HEK293 (cell line): Measurements from ENCODE around the gene GALT.

ENCODE experiments used
- CTCF ChIA-PET: fragments of 350-600 bp; formaldehyde crosslinking; extraction: SDS; loops from one replicate; lab custom pipeline; 2021; ENCODE audit warnings: antibody characterized with exemption; lab: Yijun Ruan, JAX
- POLR2A ChIA-PET: fragments of 300-600 bp; formaldehyde crosslinking; extraction: SDS; loops from one replicate; lab custom pipeline; 2020; ENCODE audit warnings: antibody characterized with exemption, inconsistent platforms; lab: Yijun Ruan, JAX
- H3K27ac ChIP-seq: fragments of 200-500 bp; sonication (Bioruptor generic); 2 replicates; pipeline ENCODE4 v1.5.1; 2014; ENCODE audit warnings: low read depth, low read length, control low read depth, inconsistent platforms; ENCODE audit errors: extremely low read depth
- H3K36me3 ChIP-seq, 2 experiments: fragments of 200-500 bp in 1 of 2; sonication (Bioruptor generic) in 1 of 2; 1 replicate in 1 of 2; 2 replicates in 1 of 2; pipeline ENCODE4 v1.5.1; 2014 to 2017; ENCODE audit warnings: inconsistent platforms in 2 of 2, low read length in 2 of 2; ENCODE audit not compliant: control insufficient read depth in 2 of 2, insufficient read depth in 1 of 2
- H3K4me1 ChIP-seq: fragments of 200-500 bp; sonication (Bioruptor generic); 2 replicates; pipeline ENCODE4 v1.5.1; 2014; ENCODE audit warnings: mild to moderate bottlenecking, low read length, inconsistent platforms; ENCODE audit not compliant: control insufficient read depth, insufficient read depth
- H3K4me3 ChIP-seq: 2 replicates; pipeline ENCODE4 v1.5.1; 2011; ENCODE audit warnings: low read depth, mild to moderate bottlenecking, control low read depth, low read length, moderate library complexity
- H3K9me3 ChIP-seq: fragments of 200-500 bp; sonication (Bioruptor generic); 2 replicates; pipeline ENCODE4 v1.5.1; 2014; ENCODE audit warnings: low read depth, low read length, inconsistent platforms; ENCODE audit not compliant: control insufficient read depth, insufficient read depth
- HOXA7 ChIP-seq: sonication (generic); formaldehyde crosslinking; IDR thresholded peaks from 2 replicates; pipeline ENCODE4 v1.8.1; 2022; ENCODE audit warnings: missing genetic modification reagents, borderline replicate concordance
- KLF10 ChIP-seq: fragments of 450-650 bp; IDR thresholded peaks from 2 replicates; pipeline ENCODE4 v1.5.1; 2018; ENCODE audit warnings: missing biosample characterization, mild to moderate bottlenecking, missing genetic modification characterization
- KLF8 ChIP-seq: fragments of 450-650 bp; formaldehyde crosslinking; IDR thresholded peaks from 2 replicates; pipeline ENCODE4 v1.5.1; 2016; ENCODE audit warnings: missing biosample characterization, missing genetic modification characterization
- SCRT1 ChIP-seq: fragments of 450-650 bp; formaldehyde crosslinking; IDR thresholded peaks from 2 replicates; pipeline ENCODE4 v1.5.1; 2016; ENCODE audit warnings: missing biosample characterization, missing genetic modification characterization, borderline replicate concordance
- ZNF335 ChIP-seq: fragments of 450-650 bp; formaldehyde crosslinking; conservative IDR thresholded peaks from 2 replicates; pipeline ENCODE4 v1.5.1; 2016; ENCODE audit warnings: missing biosample characterization, missing genetic modification characterization
- ZNF350 ChIP-seq: fragments of 450-650 bp; formaldehyde crosslinking; IDR thresholded peaks from 2 replicates; pipeline ENCODE4 v1.5.0; 2017; ENCODE audit warnings: missing biosample characterization, mild to moderate bottlenecking, missing genetic modification characterization
- ZNF624 ChIP-seq: fragments of 450-650 bp; formaldehyde crosslinking; IDR thresholded peaks from 2 replicates; pipeline ENCODE4 v1.5.1; 2017; ENCODE audit warnings: missing biosample characterization, missing genetic modification characterization
- ZNF629 ChIP-seq: fragments of 450-650 bp; formaldehyde crosslinking; IDR thresholded peaks from 2 replicates; pipeline ENCODE4 v1.5.1; 2017; ENCODE audit warnings: missing biosample characterization, missing genetic modification characterization
- ZNF654 ChIP-seq: fragments of 450-650 bp; formaldehyde crosslinking; IDR thresholded peaks from 2 replicates; pipeline ENCODE4 v1.5.1; 2016; ENCODE audit warnings: low read depth, missing biosample characterization, missing genetic modification characterization
- ZNF707 ChIP-seq: fragments of 450-650 bp; formaldehyde crosslinking; IDR thresholded peaks from 2 replicates; pipeline ENCODE4 v1.5.1; 2016; ENCODE audit warnings: missing biosample characterization, missing genetic modification characterization
- ZNF768 ChIP-seq: fragments of 450-650 bp; formaldehyde crosslinking; IDR thresholded peaks from 2 replicates; pipeline ENCODE4 v1.5.1; 2018; ENCODE audit warnings: missing biosample characterization, mild to moderate bottlenecking, missing genetic modification characterization
- TF ChIP-seq, protein P1 (sequence below): fragments of 450-650 bp; formaldehyde crosslinking; IDR thresholded peaks from 2 replicates; pipeline ENCODE4 v1.5.1; 2016; ENCODE audit warnings: missing biosample characterization, missing genetic modification characterization, low read depth
- TF ChIP-seq, protein P2 (sequence below): fragments of 450-650 bp; IDR thresholded peaks from 2 replicates; pipeline ENCODE4 v1.5.1; 2018; ENCODE audit warnings: missing biosample characterization, mild to moderate bottlenecking, missing genetic modification characterization
- TF ChIP-seq, protein P3 (sequence below): fragments of 450-650 bp; formaldehyde crosslinking; IDR thresholded peaks from 2 replicates; pipeline ENCODE4 v1.5.1; 2016; ENCODE audit warnings: missing biosample characterization, missing genetic modification characterization
- TF ChIP-seq, protein P4 (sequence below): sonication (generic); formaldehyde crosslinking; IDR thresholded peaks from 2 replicates; pipeline ENCODE4 v1.8.1; 2022; ENCODE audit warnings: mild to moderate bottlenecking, moderate library complexity, missing genetic modification reagents
- TF ChIP-seq, protein P5 (sequence below): fragments of 450-650 bp; formaldehyde crosslinking; IDR thresholded peaks from 2 replicates; pipeline ENCODE4 v1.5.1; 2017; ENCODE audit warnings: missing biosample characterization, missing genetic modification characterization

GALT gene

DNA sequence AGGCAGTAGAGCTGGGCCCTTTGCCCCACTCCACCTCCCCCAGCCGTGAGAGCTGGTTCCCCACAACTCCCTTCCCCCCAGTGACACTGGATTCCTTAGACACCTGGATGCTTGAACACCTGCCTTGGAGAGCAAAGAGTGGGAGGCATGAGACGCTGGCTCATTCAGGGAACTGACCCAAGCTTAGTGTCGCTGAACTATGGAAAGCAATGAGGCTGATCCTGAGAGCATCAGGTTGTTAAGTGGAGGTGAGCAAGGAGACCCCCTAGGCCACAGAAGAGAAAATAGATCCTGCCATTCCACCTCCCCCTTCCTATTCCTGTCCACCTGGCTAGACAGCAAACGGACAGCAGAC is 42.6 kb downstream of the GALT start:
- Histone ChIP-seq H3K27ac (no peak overlapping the region), H3K36me3 (no peaks in the 10 kb centered on the region), H3K9me3 (no peaks in the 10 kb centered on the region)
- CTCF ChIA-PET: interaction anchor here (8.3 kb wide), 1 partner anchor 13 kb away, joined by 99 read pairs; no protein-coding TSS in a partner anchor
- TF ChIP-seq SCRT1 (tag by site-specific recombination) (no peak), HOXA7 (CRISPR knock-in tag) (no peak), ZNF707 (tag by site-specific recombination) (no peak), ZNF768 (no peak), ZNF629 (tag by site-specific recombination) (no peak), KLF10 (tag by site-specific recombination) (no peak), ZNF335 (no peak), ZNF624 (tag by site-specific recombination) (no peak), ZNF350 (tag by site-specific recombination) (no peak), KLF8 (no peak), ZNF654 (tag by site-specific recombination) (no peak)
- TF ChIP-seq, protein P1, sequence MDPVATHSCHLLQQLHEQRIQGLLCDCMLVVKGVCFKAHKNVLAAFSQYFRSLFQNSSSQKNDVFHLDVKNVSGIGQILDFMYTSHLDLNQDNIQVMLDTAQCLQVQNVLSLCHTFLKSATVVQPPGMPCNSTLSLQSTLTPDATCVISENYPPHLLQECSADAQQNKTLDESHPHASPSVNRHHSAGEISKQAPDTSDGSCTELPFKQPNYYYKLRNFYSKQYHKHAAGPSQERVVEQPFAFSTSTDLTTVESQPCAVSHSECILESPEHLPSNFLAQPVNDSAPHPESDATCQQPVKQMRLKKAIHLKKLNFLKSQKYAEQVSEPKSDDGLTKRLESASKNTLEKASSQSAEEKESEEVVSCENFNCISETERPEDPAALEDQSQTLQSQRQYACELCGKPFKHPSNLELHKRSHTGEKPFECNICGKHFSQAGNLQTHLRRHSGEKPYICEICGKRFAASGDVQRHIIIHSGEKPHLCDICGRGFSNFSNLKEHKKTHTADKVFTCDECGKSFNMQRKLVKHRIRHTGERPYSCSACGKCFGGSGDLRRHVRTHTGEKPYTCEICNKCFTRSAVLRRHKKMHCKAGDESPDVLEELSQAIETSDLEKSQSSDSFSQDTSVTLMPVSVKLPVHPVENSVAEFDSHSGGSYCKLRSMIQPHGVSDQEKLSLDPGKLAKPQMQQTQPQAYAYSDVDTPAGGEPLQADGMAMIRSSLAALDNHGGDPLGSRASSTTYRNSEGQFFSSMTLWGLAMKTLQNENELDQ (tag by site-specific recombination): no peak
- TF ChIP-seq, protein P2, sequence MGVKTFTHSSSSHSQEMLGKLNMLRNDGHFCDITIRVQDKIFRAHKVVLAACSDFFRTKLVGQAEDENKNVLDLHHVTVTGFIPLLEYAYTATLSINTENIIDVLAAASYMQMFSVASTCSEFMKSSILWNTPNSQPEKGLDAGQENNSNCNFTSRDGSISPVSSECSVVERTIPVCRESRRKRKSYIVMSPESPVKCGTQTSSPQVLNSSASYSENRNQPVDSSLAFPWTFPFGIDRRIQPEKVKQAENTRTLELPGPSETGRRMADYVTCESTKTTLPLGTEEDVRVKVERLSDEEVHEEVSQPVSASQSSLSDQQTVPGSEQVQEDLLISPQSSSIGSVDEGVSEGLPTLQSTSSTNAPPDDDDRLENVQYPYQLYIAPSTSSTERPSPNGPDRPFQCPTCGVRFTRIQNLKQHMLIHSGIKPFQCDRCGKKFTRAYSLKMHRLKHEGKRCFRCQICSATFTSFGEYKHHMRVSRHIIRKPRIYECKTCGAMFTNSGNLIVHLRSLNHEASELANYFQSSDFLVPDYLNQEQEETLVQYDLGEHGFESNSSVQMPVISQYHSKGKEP (tag by site-specific recombination): no peak
- TF ChIP-seq, protein P3, sequence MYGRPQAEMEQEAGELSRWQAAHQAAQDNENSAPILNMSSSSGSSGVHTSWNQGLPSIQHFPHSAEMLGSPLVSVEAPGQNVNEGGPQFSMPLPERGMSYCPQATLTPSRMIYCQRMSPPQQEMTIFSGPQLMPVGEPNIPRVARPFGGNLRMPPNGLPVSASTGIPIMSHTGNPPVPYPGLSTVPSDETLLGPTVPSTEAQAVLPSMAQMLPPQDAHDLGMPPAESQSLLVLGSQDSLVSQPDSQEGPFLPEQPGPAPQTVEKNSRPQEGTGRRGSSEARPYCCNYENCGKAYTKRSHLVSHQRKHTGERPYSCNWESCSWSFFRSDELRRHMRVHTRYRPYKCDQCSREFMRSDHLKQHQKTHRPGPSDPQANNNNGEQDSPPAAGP: no peak
- TF ChIP-seq, protein P4, sequence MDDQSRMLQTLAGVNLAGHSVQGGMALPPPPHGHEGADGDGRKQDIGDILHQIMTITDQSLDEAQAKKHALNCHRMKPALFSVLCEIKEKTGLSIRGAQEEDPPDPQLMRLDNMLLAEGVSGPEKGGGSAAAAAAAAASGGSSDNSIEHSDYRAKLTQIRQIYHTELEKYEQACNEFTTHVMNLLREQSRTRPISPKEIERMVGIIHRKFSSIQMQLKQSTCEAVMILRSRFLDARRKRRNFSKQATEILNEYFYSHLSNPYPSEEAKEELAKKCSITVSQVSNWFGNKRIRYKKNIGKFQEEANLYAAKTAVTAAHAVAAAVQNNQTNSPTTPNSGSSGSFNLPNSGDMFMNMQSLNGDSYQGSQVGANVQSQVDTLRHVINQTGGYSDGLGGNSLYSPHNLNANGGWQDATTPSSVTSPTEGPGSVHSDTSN (CRISPR knock-in tag): no peak
- TF ChIP-seq, all 188 proteins: peak for 0
- H3K4me3 ChIP-seq: no peak overlapping the region
- H3K4me1 ChIP-seq: no peaks in the 10 kb centered on the region
- POLR2A ChIA-PET: no interaction called here

DNA sequence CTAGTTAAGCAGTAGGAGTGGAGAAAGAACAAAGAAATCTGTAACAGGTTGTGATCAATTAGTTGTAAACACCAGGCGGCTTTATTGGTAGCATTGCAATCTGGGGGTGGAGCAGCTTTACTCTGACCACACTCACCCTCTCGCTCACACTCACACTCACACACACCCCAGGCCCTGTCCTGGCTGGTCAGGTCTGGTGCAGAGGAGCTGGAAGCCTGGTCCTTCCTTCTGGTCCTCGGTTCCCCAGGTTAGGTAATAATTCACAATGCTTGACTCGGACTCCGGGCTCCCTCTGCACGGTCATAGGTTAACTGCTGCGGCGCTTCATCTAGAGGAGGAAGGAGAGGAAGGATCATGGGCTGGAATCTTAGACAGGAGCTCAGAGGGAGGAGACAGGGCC is 43.0 kb downstream of the GALT start:
- CTCF ChIA-PET: interaction anchor here (8.3 kb wide), 1 partner anchor 12 kb away, joined by 99 read pairs; no protein-coding TSS in a partner anchor
- POLR2A ChIA-PET: interaction anchor here (0.6 kb wide), 1 partner anchor 430 kb away, joined by 4 read pairs; no protein-coding TSS in a partner anchor
- no peaks in the 10 kb centered on the region for H3K9me3 ChIP-seq

More for the DNA sequence above, 43.0 kb downstream of the GALT start:
- TF ChIP-seq, protein P5, sequence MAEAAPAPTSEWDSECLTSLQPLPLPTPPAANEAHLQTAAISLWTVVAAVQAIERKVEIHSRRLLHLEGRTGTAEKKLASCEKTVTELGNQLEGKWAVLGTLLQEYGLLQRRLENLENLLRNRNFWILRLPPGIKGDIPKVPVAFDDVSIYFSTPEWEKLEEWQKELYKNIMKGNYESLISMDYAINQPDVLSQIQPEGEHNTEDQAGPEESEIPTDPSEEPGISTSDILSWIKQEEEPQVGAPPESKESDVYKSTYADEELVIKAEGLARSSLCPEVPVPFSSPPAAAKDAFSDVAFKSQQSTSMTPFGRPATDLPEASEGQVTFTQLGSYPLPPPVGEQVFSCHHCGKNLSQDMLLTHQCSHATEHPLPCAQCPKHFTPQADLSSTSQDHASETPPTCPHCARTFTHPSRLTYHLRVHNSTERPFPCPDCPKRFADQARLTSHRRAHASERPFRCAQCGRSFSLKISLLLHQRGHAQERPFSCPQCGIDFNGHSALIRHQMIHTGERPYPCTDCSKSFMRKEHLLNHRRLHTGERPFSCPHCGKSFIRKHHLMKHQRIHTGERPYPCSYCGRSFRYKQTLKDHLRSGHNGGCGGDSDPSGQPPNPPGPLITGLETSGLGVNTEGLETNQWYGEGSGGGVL: no peak
- Histone ChIP-seq H3K27ac (no peak overlapping the region), H3K4me3 (no peak overlapping the region), H3K4me1 (no peaks in the 10 kb centered on the region), H3K36me3 (no peaks in the 10 kb centered on the region)
